GM23338 (cell line): Measurements from ENCODE around the gene TULP1.

Source experiments
- CTCF ChIP-seq, 2 experiments: fragments of 200-600 bp in 1 of 2; sonication (generic) in 1 of 2; conservative IDR thresholded peaks; 2 replicates each; pipeline versions ENCODE4 v1.5.1 to v1.6.1; 2016 to 2017; ENCODE audit warnings: antibody characterized with exemption in 2 of 2, low read depth in 2 of 2, mild to moderate bottlenecking in 2 of 2, moderate library complexity in 1 of 2
- EZH2 ChIP-seq: fragments of 200-600 bp; sonication (generic); IDR thresholded peaks from one replicate; pipeline ENCODE4 v1.8.0; 2017; ENCODE audit warnings: antibody characterized with exemption, mild to moderate bottlenecking, low read depth; ENCODE audit not compliant: unreplicated experiment

DNA sequence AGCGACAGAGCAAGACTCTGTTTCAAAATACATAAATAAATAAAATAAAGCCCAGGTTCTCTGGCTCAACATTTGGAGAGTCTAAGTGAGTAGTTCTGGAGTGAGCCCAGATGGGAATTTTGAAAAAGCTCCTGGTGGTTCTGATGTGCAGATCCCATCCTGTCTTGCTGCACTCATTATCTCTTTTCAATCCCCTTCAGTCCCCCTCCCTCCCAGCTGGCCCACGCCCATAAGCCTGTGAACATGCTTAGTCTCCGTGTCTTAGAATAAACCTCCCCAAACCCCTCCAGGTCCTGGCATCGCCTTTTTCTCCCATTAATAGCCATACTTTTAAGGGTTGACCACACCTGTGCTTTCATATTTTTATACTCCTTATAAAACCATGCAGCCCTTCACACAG is 19.4 kb upstream of the TULP1 start:
- no peak for TF ChIP-seq CTCF (conservative IDR thresholded peaks at IDR 0.05; ENCODE audit: low read depth in 2 of 2)
- no peak for TF ChIP-seq EZH2
